GM19328 (cell line): ENCODE measurements around the gene MORC1.
"Not testable (repeated sequence)": the region's sequence is repeated elsewhere in the genome, so short reads cannot be mapped to it uniquely, and the experiment has no call there.

Source experiments
- ATAC-seq: cut with Tn5 transposase; IDR thresholded peaks from one replicate; pipeline ENCODE4 v1.9.1; 2021; ENCODE audit warnings: mild to moderate bottlenecking, moderate library complexity; ENCODE audit not compliant: unreplicated experiment

The MORC1 gene

GRCh38 chr3:109109574-109109973, 8.4 kb downstream of the MORC1 start:
- ATAC-seq, result no peak

GRCh38 chr3:109098079-109098644, 19.8 kb downstream of the MORC1 start:
- no peak for ATAC-seq

- ATAC-seq, result no peak
These were observed 22.8 kb downstream of the MORC1 start for GRCh38 chr3:109095166-109095565.

- ATAC-seq, result no peak
These were observed 24.4 kb downstream of the MORC1 start for GRCh38 chr3:109093561-109093960.

GRCh38 chr3:109091846-109092245, 26.1 kb downstream of the MORC1 start:
- no peak for ATAC-seq

GRCh38 chr3:109089265-109089664, 28.7 kb downstream of the MORC1 start:
- ATAC-seq, result no peak

- ATAC-seq, result peak; percentile 95
These were observed 36.0 kb downstream of the MORC1 start for GRCh38 chr3:109081746-109082510.

GRCh38 chr3:109080090-109080489, 37.8 kb downstream of the MORC1 start:
- ATAC-seq, result not testable (repeated sequence)

- no peak for ATAC-seq
These were observed 44.8 kb downstream of the MORC1 start for GRCh38 chr3:109073116-109073515.

- ATAC-seq, result peak; percentile 67
These were observed 45.7 kb downstream of the MORC1 start for GRCh38 chr3:109072194-109072593.

- ATAC-seq, result no peak
These were observed 46.4 kb downstream of the MORC1 start for GRCh38 chr3:109071350-109072142.

- ATAC-seq, result no peak
These were observed 47.7 kb downstream of the MORC1 start for GRCh38 chr3:109070211-109070610.

GRCh38 chr3:109066864-109067263, 51.1 kb downstream of the MORC1 start:
- ATAC-seq, result no peak

- peak; percentile 86 for ATAC-seq
These were observed 58.7 kb downstream of the MORC1 start for GRCh38 chr3:109059264-109059663.

GRCh38 chr3:109057616-109058015, 60.3 kb downstream of the MORC1 start:
- no peak for ATAC-seq

- no peak for ATAC-seq
These were observed 60.9 kb downstream of the MORC1 start for GRCh38 chr3:109057056-109057455.

GRCh38 chr3:109050591-109051167, 67.3 kb downstream of the MORC1 start:
- ATAC-seq, result peak; percentile 57

- no peak for ATAC-seq
These were observed 70.6 kb downstream of the MORC1 start for GRCh38 chr3:109047366-109047765.

- ATAC-seq, result no peak
These were observed 72.5 kb downstream of the MORC1 start for GRCh38 chr3:109045271-109046040.

- ATAC-seq, result no peak
These were observed 82.9 kb downstream of the MORC1 start for GRCh38 chr3:109035082-109035481.
